Ectodermal cell (in vitro differentiated cells): ENCODE measurements around the gene INTS11.

Source experiments
- H3K27ac ChIP-seq: 2 replicates; pipeline ENCODE4 v1.7.0; 2013; ENCODE audit warnings: mild to moderate bottlenecking, low read depth, low read length; ENCODE audit not compliant: insufficient read depth, poor library complexity, severe bottlenecking
- H3K27me3 ChIP-seq: 2 replicates; pipeline ENCODE4 v1.7.0; 2013; ENCODE audit warnings: mild to moderate bottlenecking, low read length; ENCODE audit not compliant: insufficient read depth, control insufficient read depth, poor library complexity, severe bottlenecking
- H3K36me3 ChIP-seq: one replicate; pipeline ENCODE4 v1.7.0; 2013; ENCODE audit warnings: low read length; ENCODE audit not compliant: control insufficient read depth, insufficient read depth
- H3K4me1 ChIP-seq: one replicate; pipeline ENCODE4 v1.7.0; 2013; ENCODE audit warnings: low read length; ENCODE audit not compliant: control insufficient read depth, insufficient read depth
- H3K4me3 ChIP-seq: 2 replicates; pipeline ENCODE4 v1.7.0; 2013; ENCODE audit warnings: low read depth, low read length, control low read depth; ENCODE audit not compliant: insufficient read depth
- H3K9me3 ChIP-seq: 2 replicates; pipeline ENCODE4 v1.7.0; 2013; ENCODE audit warnings: mild to moderate bottlenecking, low read length, moderate library complexity; ENCODE audit not compliant: control insufficient read depth
- WGBS, 2 experiments: methylation state at CpG; one replicate each; pipeline ENCODE4 v1.1.7; 2013; ENCODE audit warnings: missing lambda C conversion rate in 2 of 2; 5-methylcytosine and 5-hydroxymethylcytosine counted together

Gene INTS11

DNA sequence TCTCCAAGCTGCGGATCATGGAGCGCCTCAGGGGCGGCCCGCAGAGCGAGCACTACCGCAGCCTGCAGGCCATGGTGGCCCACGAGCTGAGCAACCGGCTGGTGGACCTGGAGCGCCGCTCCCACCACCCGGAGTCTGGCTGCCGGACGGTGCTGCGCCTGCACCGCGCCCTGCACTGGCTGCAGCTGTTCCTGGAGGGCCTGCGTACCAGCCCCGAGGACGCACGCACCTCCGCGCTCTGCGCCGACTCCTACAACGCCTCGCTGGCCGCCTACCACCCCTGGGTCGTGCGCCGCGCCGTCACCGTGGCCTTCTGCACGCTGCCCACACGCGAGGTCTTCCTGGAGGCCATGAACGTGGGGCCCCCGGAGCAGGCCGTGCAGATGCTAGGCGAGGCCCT, 2.8 kb upstream of the INTS11 start:
- H3K36me3 ChIP-seq: no peaks in the 10 kb centered on the region
- no peaks in the 10 kb centered on the region for H3K9me3 ChIP-seq
- H3K4me3 ChIP-seq: no peak overlapping the region
- H3K4me1 ChIP-seq: peaks cover 4% of the 10 kb centered on the region
- WGBS, 2 experiments: 93 to 94% methylated on average over 40 of the region's 40 CpGs
- no peak overlapping the region for H3K27ac ChIP-seq
- no peaks in the 10 kb centered on the region for H3K27me3 ChIP-seq

DNA sequence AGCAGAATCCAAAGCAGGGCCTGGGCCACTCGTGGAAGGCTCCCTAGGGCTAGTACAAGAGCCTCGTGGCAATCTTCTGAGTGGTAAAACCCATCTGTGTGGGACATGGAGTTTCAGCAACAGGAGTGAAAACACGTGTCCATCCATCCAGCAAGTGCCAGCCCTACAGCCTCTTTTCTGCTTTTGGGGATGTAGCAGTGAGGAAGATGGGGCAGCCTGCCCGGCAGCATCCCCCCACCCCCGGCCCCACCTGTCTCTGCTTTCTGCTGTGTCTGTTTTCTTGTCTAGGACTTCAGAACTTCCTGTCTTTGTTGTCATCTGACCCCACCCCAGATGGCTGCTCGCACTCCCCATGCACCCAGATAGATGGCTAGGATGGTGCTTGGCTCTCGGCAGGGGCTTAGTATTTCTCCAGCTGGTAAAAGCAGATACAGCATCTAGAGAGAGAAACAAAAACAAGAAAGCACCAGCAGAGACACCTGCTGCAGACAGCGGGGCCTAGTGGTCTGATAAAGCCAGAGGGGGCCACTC, 1.7 kb upstream of the INTS11 start:
- H3K27ac ChIP-seq: no peak overlapping the region
- peaks cover 4% of the 10 kb centered on the region for H3K4me1 ChIP-seq
- 92 to 95% methylated on average over 8 of the region's 8 CpGs for WGBS, 2 experiments
- no peak overlapping the region for H3K4me3 ChIP-seq
- H3K36me3 ChIP-seq: peaks cover under 1% of the 10 kb centered on the region
- no peaks in the 10 kb centered on the region for H3K27me3 ChIP-seq
- no peaks in the 10 kb centered on the region for H3K9me3 ChIP-seq

- no peaks in the 10 kb centered on the region for H3K27me3 ChIP-seq
- H3K4me3 ChIP-seq: peak overlapping the region; percentile 81
- 83 to 87% methylated on average over 16 of the region's 16 CpGs for WGBS, 2 experiments
- H3K36me3 ChIP-seq: peaks cover 7% of the 10 kb centered on the region
- no peaks in the 10 kb centered on the region for H3K9me3 ChIP-seq
- H3K4me1 ChIP-seq: peaks cover 4% of the 10 kb centered on the region
- no peak overlapping the region for H3K27ac ChIP-seq
These were observed 1.0 kb upstream of the INTS11 start for GRCh38 chr1:1325288-1326074.

DNA sequence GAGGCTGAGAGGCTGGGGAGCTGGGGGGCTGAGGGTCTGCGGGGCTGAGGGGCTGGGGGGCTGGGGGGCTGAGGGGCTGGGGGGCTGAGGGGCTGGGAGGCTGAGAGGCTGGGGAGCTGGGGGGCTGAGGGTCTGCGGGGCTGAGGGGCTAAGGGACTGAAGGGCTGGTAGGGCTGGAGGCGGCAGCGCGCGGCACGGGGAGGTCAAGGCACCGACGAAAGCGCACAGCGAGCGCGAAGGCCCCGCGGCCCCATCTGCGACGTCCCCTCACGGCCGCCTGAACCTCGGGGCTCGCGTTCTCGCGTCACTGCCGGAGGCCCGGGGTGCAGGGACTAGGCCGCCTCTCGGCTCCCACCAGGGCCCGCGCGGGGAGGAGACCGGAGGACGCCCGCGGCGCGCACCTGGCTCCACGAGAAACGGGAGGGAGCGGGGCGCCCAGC, 356 bp downstream of the INTS11 start:
- peaks cover 4% of the 10 kb centered on the region for H3K4me1 ChIP-seq
- WGBS, 2 experiments: 1% methylated on average over 40 of the region's 41 CpGs

GRCh38 chr1:1322952-1323351, 1.5 kb downstream of the INTS11 start:
- peaks cover 17% of the 10 kb centered on the region for H3K36me3 ChIP-seq
- H3K27ac ChIP-seq: no peak overlapping the region
- H3K27me3 ChIP-seq: no peaks in the 10 kb centered on the region
- H3K9me3 ChIP-seq: no peaks in the 10 kb centered on the region
- no peak overlapping the region for H3K4me3 ChIP-seq
- H3K4me1 ChIP-seq: peaks cover 4% of the 10 kb centered on the region
- WGBS, 2 experiments: 94 to 97% methylated on average over 10 of the region's 10 CpGs

More for the DNA sequence above, 356 bp downstream of the INTS11 start:
- Histone ChIP-seq H3K4me3 (peak overlapping the region; percentile 81), H3K27me3 (no peaks in the 10 kb centered on the region), H3K27ac (no peak overlapping the region), H3K36me3 (peaks cover 13% of the 10 kb centered on the region), H3K9me3 (no peaks in the 10 kb centered on the region)

GRCh38 chr1:1322418-1322817, 2.0 kb downstream of the INTS11 start:
- H3K36me3 ChIP-seq: peaks cover 17% of the 10 kb centered on the region
- WGBS, 2 experiments: 94 to 95% methylated on average over 8 of the region's 14 CpGs
- H3K4me1 ChIP-seq: peaks cover 4% of the 10 kb centered on the region
- no peak overlapping the region for H3K27ac ChIP-seq
- no peaks in the 10 kb centered on the region for H3K27me3 ChIP-seq
- no peak overlapping the region for H3K4me3 ChIP-seq
- H3K9me3 ChIP-seq: no peaks in the 10 kb centered on the region

DNA sequence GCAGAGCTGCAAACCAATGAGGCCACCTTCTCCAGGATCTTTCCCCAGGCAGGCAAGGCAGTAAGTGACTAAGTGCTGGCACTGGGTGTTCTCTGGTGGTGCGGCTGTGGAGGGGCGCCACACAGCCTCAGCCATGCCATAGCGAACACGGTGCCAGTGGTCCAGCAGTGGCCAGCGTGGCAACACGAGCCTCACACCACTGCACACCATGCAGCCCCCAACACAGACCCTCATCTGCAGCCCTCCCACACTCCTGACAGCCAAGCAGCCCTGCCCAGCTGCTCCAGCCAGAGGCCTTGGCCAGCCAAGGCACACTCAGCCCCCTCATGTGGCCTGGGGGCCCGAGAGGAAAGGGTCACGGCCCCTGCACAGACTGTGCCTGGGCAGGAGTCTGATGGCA, 3.0 kb downstream of the INTS11 start:
- peaks cover 17% of the 10 kb centered on the region for H3K36me3 ChIP-seq
- H3K27ac ChIP-seq: no peak overlapping the region
- H3K4me3 ChIP-seq: no peak overlapping the region
- no peaks in the 10 kb centered on the region for H3K27me3 ChIP-seq
- H3K4me1 ChIP-seq: peaks cover 4% of the 10 kb centered on the region
- no peaks in the 10 kb centered on the region for H3K9me3 ChIP-seq
- WGBS, 2 experiments: 94 to 95% methylated on average over 8 of the region's 8 CpGs

GRCh38 chr1:1320666-1321448, 3.6 kb downstream of the INTS11 start:
- Histone ChIP-seq H3K27me3 (no peaks in the 10 kb centered on the region), H3K36me3 (peaks cover 17% of the 10 kb centered on the region), H3K4me3 (no peak overlapping the region), H3K4me1 (peaks cover 9% of the 10 kb centered on the region), H3K27ac (no peak overlapping the region), H3K9me3 (no peaks in the 10 kb centered on the region)
- WGBS, 2 experiments: 94 to 95% methylated on average over 23 of the region's 23 CpGs

DNA sequence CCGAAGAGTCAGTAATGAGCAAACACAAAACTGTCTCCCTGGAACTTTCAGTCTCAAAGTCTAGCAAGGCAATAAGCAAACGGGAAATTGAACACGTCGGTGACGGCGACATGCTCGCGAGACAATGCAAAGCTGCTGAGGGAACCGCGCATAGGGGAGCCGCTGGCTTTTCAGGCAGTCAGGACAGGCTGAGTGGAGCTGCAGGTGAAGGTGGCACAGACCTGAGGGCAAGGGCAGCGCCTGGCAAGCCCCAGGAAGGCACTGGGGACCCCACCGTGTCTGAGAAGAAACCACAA, 4.9 kb downstream of the INTS11 start:
- Histone ChIP-seq H3K9me3 (no peaks in the 10 kb centered on the region), H3K27ac (no peak overlapping the region), H3K4me1 (peaks cover 6% of the 10 kb centered on the region), H3K36me3 (peaks cover 17% of the 10 kb centered on the region), H3K27me3 (no peaks in the 10 kb centered on the region), H3K4me3 (no peak overlapping the region)
- WGBS, 2 experiments: 96% methylated on average over 13 of the region's 13 CpGs
